NT2/D1 (cell line): ENCODE measurements around the gene TBC1D10A.

Source experiments
- DNase-seq: peaks from one replicate; pipeline ENCODE4 v3.0.0-alpha.2; 2011; ENCODE audit warnings: low read depth, low spot score
- H3K27me3 ChIP-seq: 2 replicates; pipeline ENCODE4 v1.6.0; 2011; ENCODE audit warnings: mild to moderate bottlenecking; ENCODE audit not compliant: insufficient read length, insufficient read depth
- H3K36me3 ChIP-seq: 2 replicates; pipeline ENCODE4 v1.6.1; 2011; ENCODE audit warnings: mild to moderate bottlenecking, low read length, mixed read lengths; ENCODE audit not compliant: insufficient read depth, insufficient read length
- H3K4me1 ChIP-seq: 2 replicates; pipeline ENCODE4 v1.5.1; 2011; ENCODE audit not compliant: insufficient read depth, insufficient read length
- H3K4me3 ChIP-seq: 2 replicates; pipeline ENCODE4 v1.5.1; 2011; ENCODE audit warnings: low read depth; ENCODE audit not compliant: insufficient read length
- H3K9ac ChIP-seq: 2 replicates; pipeline ENCODE4 v1.6.0; 2011; ENCODE audit warnings: low read depth; ENCODE audit not compliant: insufficient read length
- H3K9me3 ChIP-seq: 2 replicates; pipeline ENCODE4 v1.5.1; 2011; ENCODE audit warnings: mild to moderate bottlenecking, low read length; ENCODE audit not compliant: insufficient read depth
- SUZ12 ChIP-seq: IDR thresholded peaks from 2 replicates; pipeline ENCODE4 v1.6.1; 2011; ENCODE audit not compliant: insufficient read length, insufficient read depth; ENCODE audit errors: extremely low read depth
- YY1 ChIP-seq: IDR thresholded peaks from 2 replicates; pipeline ENCODE4 v1.6.1; 2011; ENCODE audit not compliant: insufficient read length, insufficient read depth
- ZNF274 ChIP-seq: IDR thresholded peaks from 2 replicates; pipeline ENCODE4 v1.6.1; 2011; ENCODE audit warnings: mild to moderate bottlenecking, low read depth, low read length

TBC1D10A gene

GRCh38 chr22:30286813-30287647 is 39.7 kb downstream of the TBC1D10A start:
- no peak for DNase-seq
- TF ChIP-seq YY1: no peak
- TF ChIP-seq ZNF274: no peak
- no peak for TF ChIP-seq SUZ12
- Histone ChIP-seq H3K4me1 (peaks cover 23% of the 10 kb centered on the region), H3K27me3 (no peaks in the 10 kb centered on the region), H3K36me3 (peaks cover 33% of the 10 kb centered on the region), H3K4me3 (no peak overlapping the region), H3K9ac (no peak overlapping the region), H3K9me3 (no peaks in the 10 kb centered on the region)

DNA sequence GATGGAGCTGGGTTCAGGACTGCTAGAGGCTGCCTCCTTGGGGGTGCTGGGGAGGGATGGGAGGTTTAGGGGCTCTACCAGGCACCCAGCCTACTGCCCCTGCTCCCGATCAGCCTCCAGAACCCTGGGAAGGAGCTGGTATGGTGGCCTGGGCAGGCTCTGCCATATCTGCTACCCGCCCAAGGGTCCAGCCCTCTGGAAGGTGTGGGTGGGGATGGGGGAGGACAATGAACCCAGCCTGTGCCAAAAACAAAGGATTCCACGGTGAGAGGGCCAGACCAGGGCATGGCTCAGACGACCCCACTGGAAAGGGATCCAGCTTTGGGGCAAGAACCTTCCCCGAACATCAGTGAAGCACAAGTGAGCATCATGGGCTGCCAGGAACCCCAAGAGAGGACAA is 40.4 kb downstream of the TBC1D10A start:
- no peak overlapping the region for H3K4me3 ChIP-seq
- H3K4me1 ChIP-seq: peaks cover 20% of the 10 kb centered on the region
- H3K9ac ChIP-seq: no peak overlapping the region
- DNase-seq: no peak
- TF ChIP-seq YY1 (no peak), ZNF274 (no peak), SUZ12 (no peak)
- H3K9me3 ChIP-seq: no peaks in the 10 kb centered on the region
- no peaks in the 10 kb centered on the region for H3K27me3 ChIP-seq
- H3K36me3 ChIP-seq: peaks cover 27% of the 10 kb centered on the region

DNA sequence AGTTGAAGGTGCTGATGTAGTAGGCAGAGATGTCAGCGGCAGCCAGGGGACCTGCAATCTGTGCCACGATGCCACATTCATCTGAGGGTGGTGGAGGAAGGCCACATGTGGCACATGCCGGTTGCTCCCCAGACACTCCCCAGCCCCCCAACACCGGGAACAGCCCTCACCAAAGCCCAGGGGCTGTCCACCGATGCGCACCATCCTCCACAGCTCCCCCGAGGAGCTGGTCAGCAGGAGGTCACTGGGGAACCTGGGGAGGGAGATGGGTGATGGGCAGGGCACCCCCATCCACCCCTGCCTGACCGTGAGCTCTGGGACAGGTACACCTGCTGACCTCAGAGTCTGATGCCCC is 40.9 kb downstream of the TBC1D10A start:
- Histone ChIP-seq H3K4me1 (peaks cover 17% of the 10 kb centered on the region), H3K27me3 (no peaks in the 10 kb centered on the region), H3K4me3 (no peak overlapping the region), H3K36me3 (peaks cover 25% of the 10 kb centered on the region), H3K9ac (no peak overlapping the region), H3K9me3 (no peaks in the 10 kb centered on the region)
- no peak for DNase-seq
- TF ChIP-seq ZNF274: no peak
- no peak for TF ChIP-seq YY1
- no peak for TF ChIP-seq SUZ12

- TF ChIP-seq SUZ12: no peak
- H3K4me1 ChIP-seq: peaks cover 12% of the 10 kb centered on the region
- no peaks in the 10 kb centered on the region for H3K9me3 ChIP-seq
- no peaks in the 10 kb centered on the region for H3K27me3 ChIP-seq
- peaks cover 25% of the 10 kb centered on the region for H3K36me3 ChIP-seq
- H3K9ac ChIP-seq: no peak overlapping the region
- DNase-seq: no peak
- H3K4me3 ChIP-seq: no peak overlapping the region
These were observed 41.4 kb downstream of the TBC1D10A start for GRCh38 chr22:30285176-30285845.

DNA sequence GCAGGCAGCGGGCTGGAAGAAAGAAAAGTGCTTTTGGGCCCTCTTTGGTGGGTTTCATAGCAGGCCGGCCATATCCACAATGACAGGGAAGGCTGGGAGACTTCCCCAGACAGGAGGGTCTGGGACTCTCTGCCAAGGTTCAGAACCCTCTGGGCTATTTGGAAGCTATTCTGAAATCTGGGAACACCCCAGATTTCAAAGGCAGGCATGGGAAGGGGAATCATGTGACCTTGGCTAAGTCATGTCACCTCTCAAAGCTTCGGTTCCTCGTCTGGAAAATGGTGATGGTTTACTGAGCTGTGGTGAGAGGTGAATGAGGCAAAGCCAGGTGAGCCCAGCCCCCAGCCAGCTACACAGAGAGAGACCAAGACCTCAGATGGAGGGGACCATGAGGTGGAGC is 42.1 kb downstream of the TBC1D10A start:
- peaks cover 10% of the 10 kb centered on the region for H3K4me1 ChIP-seq
- peaks cover 25% of the 10 kb centered on the region for H3K36me3 ChIP-seq
- no peak overlapping the region for H3K4me3 ChIP-seq
- TF ChIP-seq ZNF274: no peak
- TF ChIP-seq YY1: no peak
- no peak for TF ChIP-seq SUZ12
- DNase-seq: no peak
- H3K27me3 ChIP-seq: no peaks in the 10 kb centered on the region
- no peaks in the 10 kb centered on the region for H3K9me3 ChIP-seq
- H3K9ac ChIP-seq: no peak overlapping the region

GRCh38 chr22:30284172-30284571 is 42.6 kb downstream of the TBC1D10A start:
- Histone ChIP-seq H3K36me3 (peaks cover 25% of the 10 kb centered on the region), H3K9ac (no peak overlapping the region), H3K4me1 (peaks cover 10% of the 10 kb centered on the region), H3K9me3 (no peaks in the 10 kb centered on the region), H3K27me3 (no peaks in the 10 kb centered on the region), H3K4me3 (no peak overlapping the region)
- no peak for TF ChIP-seq SUZ12
- TF ChIP-seq ZNF274: no peak
- no peak for TF ChIP-seq YY1
- no peak for DNase-seq

DNA sequence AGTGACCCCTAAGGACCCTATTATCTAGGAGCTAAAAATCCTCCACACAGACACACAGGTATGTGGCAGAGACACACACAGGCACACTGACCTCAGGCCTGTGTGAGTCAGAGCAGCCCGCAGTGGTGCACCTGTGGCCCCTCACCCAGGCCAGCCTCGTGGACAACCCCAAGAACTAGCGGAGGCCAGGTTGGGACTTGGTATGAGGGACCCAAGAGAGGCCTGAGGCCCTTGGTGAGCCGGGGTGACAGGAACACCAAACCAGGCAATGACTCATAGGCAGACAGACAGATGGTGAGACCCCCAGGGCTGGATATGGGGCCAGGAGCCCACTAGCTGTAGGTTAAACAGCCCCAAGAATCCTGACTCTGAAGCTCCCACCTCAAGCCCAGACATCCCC is 43.4 kb downstream of the TBC1D10A start:
- Histone ChIP-seq H3K27me3 (no peaks in the 10 kb centered on the region), H3K9ac (no peak overlapping the region), H3K36me3 (peaks cover 25% of the 10 kb centered on the region), H3K4me3 (no peak overlapping the region), H3K9me3 (no peaks in the 10 kb centered on the region), H3K4me1 (peaks cover 10% of the 10 kb centered on the region)
- TF ChIP-seq YY1 (no peak), ZNF274 (no peak), SUZ12 (no peak)
- no peak for DNase-seq
